NCI-H2227 treated with DMSO at 0.1 percent for 48 hours (cell line): ENCODE data around the gene MACROD2.
"Not testable (repeated sequence)": the region's sequence is repeated elsewhere in the genome, so short reads cannot be mapped to it uniquely, and the experiment has no call there.

Experiments
- DNase-seq: peaks from one replicate; lab custom pipeline; 2025; lab: John Stamatoyannopoulos, UW

MACROD2 gene

DNA sequence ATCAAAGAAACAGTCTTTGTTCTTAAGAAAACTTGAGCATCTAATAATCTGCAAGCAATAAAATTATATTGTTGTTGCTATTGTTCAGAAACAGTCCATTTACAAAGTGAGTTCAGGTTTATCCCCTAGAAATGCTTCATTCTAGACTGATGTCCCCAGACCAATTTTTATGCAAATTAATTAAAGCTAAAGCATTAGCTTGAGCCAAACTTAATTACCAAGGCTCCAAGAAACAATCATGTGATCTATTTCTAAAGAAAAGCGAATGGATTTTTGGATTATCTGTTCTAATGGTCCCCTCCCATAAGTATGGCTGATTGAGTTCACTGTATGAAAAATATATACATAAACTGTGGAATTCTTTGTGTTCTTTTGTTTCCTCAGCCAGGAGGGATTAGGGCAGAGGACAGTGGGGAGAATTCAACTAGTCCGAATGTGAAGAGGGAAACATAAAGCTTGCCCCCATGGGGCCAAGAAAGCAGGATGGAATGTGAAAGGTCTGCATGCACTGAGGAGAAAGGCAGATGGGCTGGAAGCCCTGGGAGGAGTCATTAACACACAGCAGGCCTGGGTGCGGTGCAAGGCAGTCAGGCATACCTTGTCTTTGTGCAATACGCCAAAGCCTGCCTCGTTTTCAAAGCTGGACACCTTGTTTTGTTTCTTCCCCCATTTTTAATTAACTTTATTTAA lies 1980.9 kb downstream of the MACROD2 start:
- DNase-seq = no peak

DNA sequence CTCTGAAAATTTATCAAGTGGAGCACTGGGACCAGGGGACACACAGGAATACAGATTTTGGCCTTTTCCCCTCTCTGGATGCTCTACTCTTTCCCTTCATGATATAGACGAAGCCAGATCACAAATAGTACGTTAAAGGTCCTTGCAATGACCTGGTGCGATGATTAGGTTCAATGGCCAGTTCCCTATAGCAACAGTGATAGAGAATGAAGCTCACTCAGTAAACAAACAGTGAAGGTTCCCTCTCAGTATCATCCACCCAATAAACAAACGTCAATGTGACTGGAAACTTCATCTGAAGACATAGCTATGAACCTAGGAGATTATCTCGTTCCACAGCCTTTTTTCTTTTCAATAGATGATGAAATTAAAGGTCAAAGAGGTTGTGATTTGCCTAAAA lies 1981.7 kb downstream of the MACROD2 start:
- DNase-seq = no peak

DNA sequence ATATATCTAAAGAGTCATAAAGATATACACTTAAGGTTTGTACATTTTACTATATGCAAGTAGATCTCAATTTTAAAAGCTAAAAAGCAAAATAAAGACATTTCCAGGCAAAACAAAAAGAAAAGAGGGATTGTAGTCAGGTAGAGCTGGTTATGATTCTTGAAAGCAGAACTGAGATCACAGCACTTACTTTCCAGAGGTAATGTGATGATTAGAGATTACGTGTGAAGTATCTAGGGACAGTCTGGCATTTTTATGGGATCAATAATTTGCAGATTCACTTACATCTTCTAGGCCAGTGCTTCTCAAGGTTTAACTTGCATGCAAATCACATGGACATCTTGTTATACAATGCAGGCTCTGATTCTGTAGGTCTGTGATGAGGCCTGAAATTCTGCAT lies 1982.4 kb downstream of the MACROD2 start:
- DNase-seq = no peak

DNA sequence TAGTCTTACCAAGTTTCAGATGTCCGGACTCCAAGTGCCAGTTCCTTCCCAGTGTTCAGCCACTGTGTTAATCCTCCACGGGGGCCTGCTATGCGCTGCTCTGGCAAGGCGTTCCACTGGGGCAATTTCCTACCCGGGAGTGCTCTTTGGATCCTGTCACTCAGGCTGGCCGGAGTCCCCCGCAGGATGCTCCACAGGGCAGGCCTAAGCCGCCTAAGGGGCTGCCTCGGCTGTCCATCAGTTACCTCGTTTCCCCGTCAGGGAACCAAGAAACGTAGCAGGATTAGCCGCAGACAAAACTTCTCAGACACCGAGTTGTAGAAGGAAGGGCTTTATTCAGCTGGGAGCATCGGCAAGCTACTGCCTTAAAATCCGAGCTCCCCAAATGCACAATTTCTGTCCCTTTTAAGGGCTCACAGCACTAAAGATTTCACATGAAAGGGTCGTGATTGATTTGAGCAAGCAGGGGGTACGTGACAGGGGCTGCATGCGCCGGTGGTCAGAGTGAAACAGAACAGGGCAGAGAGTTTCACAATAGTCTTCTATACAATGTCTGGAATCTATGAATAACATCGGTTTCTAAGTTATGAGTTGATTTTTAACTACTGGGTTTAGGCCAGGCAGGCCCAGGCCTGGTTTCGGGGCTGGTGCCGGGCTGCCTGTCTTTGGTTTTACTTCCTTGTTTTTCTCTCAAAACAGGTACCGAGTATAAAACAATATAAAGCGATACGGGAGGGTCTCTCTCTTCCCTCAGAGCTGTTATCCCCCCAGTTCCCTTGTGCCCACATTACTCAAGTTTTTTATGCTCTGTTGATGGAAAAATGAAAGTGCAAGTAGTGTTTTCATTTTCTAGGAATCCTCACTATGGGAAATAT lies 1990.4 kb downstream of the MACROD2 start:
- DNase-seq = not testable (repeated sequence)

DNA sequence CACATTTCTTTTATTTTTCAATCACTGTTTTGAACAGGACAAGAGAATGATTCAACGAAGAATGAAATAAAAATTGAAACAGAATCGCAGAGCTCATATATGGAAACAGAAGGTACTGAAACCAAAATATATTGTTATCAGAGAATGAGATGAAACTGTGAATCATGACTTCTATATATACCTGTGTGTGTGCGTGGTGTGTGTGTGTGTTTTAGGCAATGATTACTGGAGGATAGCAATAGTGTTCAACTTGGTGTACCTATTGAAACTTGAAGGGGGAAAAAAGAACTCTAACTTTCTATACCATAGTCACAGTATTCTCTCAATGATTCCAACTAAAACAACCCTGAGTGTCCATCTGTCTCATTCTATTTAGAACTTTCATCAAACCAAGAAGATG lies 1991.4 kb downstream of the MACROD2 start:
- DNase-seq = no peak

DNA sequence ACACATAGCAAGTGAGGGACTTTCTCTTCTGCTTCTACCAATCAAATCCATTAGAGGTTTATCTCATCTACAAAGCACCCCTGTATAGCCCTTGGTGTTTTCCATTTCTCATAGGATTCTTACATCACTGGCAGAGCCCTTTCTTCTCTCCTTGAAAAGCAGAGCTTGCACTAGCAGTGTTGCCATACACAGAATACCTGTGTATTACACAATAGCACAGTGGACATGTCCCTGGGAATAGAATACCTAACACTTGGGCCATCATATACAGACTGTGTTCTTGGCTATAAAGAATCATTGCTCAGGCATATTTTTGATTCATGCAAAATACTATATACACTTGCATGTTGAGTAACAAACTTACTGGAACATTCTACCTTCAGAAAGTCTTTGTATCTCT lies 1996.0 kb downstream of the MACROD2 start:
- DNase-seq = no peak

DNA sequence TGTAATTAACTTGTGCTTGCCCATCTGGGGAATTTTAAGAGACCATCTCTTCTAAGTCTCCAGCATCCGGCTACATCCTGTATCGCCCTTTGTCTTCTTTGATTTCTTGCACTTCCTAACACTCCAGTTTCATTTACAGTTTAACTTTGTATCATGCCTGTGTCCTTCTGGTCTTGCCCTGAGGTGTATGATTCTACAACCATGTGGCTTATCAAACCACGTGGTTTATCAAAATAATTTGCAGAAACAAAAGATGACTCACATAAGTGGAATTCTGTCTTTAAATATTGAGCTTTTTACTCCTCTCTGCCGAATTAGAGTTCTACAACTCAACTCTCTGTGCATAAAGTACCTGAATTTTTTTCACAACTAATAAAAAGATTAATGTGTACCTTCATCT lies 1997.2 kb downstream of the MACROD2 start:
- no peak for DNase-seq

DNA sequence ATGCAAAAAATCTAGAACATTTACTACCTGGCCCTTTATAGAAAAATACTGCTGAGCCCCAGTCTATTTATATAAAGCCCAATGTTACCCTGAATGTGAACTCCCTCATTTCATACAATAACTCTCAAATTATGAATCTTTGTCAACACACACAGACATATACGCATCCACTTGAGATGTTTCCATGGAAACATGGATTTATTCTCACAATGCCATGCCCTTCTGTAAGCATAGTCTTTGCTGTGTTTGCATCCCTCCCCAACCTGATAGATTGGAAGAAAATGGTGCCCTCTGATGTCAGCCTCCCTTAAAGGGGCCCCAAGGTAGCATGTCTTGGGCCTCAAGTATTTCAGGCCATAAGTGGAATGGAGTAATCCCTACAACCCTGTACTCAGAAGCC lies 2004.8 kb downstream of the MACROD2 start:
- no peak for DNase-seq

DNA sequence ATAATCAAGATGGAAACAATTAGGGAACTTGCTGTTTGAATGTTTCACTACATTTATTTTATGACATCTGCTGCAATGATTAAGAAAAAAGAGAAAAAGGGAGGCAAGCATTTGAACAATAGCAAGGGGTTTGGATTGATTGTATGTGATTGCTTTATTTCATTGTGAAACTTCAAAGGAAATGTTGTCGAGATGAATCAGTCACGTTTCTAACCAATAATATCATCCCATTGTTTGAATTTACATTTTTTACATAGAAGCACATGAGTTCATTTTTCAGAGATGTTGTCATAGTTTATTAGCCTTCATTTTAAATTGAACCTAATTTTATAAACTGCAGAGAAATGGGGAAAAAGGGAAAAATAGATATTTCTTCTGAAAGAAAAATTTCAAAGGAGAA lies 2006.0 kb downstream of the MACROD2 start:
- no peak for DNase-seq

DNA sequence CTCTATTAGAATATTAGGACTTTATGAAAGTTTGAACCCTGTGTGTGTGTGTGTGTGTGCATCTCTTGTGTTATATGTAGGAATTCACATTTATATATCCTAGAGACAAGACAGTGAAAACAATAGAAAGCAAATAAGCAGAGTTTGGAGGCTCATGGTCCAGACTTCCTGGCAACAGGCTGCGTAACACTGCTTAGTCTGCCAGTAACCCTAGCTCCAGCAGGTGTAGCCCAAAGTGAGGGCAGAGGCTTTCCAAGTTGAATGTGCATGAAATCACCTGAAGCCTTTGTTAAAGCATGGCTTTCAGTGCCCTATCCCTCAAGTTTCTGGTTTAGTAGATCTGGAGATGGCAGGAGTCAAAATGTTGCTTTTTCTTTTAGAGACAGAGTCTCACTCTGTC lies 2008.0 kb downstream of the MACROD2 start:
- DNase-seq = no peak

DNA sequence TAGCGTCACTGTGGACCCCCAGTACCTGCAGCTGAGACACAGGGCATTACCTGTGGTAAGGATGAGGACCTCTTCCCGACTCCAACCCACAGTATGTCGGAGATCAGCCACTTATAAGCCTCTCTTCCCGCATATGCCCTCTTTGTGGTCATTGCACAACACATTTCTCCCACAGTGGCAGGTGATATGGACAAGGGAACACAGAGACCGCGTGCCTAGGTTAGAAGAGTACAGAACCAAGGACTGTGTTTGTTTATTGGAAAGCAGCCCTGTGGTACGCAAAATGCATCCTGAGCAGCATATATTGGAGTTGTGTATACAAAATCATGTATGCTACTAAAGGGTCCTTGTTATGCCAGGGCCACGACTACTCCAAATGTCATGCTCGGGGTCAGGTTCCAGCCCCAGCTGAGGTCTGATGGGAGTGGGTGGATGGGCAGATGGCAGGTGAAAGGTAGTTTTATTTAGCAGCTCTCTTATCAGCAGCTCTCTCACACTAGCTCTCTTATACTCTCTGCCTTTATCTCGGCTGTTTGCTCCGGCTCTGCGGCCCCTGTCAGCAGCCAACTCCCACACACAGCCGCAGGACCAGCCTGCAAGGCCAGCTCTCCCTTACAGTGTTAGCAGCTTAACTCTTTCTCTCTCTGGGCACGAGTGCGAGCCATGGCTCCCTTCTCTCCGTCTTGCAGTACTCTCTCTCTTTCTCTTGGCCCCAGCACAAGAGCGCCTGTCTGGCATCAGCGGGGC lies 2009.0 kb downstream of the MACROD2 start:
- no peak for DNase-seq

DNA sequence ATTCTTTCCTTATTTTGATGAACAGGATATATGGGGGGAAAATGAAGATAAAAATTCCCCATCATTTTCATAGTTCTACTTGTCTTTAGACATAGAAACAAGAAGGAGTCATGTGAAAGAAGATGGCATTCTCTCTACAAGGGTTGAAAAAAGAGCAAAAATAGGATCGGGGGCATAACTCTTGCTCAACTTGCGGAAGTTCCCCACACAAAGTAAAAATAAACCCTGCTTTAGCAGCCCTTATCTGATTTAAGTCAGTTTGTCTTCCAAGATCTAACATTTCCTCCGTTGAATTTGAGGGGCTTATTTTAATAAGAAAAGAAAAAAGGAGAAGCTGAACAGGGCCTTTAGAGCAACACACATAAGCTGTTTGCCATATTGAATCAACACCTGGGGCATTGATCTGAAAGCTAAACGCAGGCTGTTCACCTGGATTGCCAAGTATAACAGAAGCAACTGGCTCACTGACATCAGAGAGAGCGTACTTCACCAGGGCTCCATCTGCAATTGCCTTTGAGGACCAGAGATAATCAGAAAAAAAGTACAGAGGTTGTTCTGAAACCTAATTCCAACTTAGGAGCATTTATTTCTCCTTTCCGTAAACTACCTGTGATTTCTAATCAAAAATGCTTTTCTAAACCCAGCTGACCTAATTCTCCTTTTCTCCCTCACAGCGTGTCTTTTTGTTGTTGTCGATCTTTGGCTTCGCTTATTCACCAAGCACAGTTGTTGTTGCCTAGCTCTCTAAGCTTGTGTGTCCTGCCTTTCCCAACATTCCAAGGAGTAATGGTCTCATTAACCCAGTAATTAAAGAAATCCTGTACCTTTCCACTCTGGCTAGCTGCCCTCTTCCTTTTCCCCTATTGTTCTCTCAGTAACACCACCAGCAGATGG lies 2010.0 kb downstream of the MACROD2 start:
- no peak for DNase-seq

DNA sequence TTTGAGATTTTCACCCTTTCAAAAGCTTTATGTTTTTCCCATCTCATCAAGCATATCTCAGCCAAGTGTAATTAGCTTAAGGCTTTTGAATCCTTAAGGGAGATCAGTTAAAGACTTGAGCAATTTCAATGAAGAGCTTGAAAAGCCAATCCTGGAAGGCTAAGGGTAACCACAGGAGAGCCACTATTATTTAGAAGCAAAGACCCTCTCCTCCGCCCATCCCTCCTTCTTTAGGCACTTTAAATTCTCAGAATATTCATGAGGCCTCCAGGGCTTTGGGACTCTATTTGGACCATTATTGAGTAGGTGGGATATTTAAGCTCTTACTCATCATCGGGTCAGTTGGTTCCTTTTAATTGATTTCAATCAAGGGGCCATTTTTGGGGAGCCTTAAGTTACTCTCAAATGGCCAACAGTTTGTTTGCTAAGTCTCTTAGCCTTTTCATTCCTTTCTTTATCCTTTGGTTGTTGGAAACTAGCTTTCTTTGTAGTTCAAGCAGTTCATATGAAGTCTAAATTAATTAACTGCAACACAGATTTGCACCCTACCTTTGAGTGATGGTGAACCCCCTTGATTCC lies 2010.7 kb downstream of the MACROD2 start:
- DNase-seq = no peak

DNA sequence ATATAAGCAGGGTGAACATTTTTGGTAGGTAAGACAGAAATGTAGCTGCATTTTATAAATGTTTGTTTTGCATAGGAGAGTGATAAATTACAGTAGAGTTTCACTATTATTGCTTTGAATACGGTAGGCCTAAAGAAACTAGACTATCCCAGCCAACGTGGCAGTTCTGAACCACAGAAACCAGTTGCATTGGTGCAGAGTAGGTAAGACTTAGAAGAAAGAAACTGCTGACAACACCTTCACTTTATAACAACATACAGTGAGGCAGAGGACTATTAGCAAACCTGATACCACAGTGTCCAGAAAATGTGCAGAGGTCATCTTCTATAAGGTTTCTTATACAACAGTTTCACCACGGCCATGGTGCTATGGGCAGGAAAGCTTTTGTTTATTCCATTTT lies 2011.8 kb downstream of the MACROD2 start:
- DNase-seq = no peak

DNA sequence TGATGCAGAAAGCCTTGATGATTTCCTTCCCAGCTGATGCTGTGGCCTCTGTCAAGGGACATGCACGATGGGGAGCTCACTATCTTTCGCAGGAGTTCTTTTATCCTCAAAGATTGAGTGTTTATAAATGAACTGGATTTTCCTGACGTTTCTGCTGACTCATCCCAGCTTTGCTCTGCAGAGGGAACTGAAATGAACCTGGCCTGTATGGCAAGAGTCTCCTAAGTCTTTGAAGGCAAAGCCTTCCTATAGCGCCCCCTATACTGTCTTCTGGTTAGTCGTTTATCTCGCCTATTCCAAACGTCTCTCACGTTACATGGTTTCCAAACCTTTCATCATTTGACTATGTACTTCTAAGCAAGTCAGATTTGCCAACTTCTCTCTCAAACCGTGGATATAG lies 2012.6 kb downstream of the MACROD2 start:
- DNase-seq = no peak

DNA sequence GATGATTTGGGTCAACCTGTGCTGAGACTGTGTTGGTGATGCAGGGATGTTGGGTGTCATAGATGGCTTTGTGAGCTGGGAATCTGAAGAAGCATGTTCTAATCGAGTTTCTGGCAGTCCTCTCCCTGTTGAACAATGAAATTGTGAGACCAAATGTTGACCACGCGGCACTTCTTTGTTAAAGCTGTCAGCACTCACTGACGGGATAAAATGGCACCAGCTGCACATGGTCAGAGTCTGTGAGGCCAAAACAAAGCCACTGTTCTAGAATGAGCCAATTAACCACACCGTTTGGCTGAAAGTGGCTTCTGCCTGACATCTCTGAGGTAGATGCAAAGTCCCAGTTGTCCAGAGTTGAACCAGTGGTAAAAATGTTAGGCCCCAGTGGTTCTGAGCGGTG lies 2015.7 kb downstream of the MACROD2 start:
- DNase-seq = no peak

DNA sequence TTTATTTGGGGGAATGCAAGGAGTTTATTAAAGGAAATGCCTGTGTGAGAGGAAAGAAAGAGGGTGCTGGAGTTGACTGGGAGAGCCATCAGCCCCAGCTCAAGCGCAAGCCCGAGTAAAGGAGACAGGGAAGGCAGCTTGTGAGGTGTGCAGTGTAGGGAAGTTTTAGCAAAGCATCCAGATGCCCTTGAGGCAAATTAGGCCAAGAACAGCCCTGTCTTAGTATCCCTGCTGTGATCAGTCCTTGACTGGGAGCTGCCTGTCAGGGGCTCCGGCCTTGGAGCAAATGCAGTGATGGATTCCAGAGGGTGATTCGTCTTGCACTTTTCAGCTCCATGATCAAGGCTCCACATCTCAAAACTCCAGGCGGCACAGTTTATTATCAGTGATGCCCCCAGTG lies 2016.2 kb downstream of the MACROD2 start:
- no peak for DNase-seq

DNA sequence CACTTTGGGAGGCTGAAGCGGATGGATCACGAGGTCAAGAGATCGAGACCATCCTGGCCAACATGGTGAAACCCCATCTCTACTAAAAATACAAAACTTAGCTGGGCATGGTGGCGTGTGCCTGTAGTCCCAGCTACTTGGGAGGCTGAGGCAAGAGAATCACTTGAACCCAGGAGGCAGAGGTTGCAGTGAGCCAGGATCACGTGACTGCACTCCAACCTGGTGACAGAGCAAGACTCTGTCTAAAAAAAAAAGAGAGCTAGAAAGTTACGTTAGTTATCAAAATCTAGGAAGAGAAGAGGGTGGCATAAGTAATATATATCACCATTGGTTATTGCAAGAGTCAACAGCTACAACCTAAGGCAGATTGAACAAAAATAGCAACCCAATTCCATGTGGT lies 2017.6 kb downstream of the MACROD2 start:
- DNase-seq = not testable (repeated sequence)

DNA sequence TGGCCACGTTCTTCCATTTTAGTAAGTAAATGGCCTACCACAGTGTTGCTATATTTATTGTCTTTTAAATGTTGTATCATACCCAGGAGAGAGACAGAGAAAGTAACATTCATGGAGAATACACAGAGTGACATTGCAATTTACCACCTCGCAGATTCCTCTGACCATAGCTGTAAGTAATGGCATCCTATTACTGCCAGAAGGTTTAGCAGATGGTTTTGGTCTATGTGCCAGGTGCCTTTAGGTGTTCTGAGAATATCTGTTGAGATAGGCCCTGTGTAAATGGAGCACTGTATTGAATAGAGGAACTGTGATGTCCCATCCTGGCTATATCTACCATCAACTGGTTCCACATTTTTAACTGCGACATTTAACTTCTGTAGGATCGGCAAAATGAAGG lies 2018.3 kb downstream of the MACROD2 start:
- DNase-seq = no peak

DNA sequence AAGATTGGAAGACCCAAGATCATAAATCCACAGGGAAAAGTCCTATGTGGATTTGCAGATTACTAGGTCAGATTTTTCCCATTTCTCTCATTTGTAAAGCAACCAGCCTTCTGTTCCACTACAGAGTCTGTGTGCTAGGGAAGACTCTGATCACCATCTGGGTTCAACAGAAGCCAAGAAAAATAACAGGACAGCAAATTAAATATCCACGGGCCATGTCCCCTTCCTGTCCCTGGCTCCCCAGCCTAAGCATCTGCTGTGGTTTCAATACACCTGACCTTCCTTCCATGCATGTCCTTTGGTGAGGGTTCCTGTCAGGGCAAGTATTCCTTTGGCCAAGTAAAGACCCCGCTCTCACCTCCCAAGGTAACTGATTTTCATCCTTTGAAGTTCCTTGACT lies 2019.1 kb downstream of the MACROD2 start:
- no peak for DNase-seq

DNA sequence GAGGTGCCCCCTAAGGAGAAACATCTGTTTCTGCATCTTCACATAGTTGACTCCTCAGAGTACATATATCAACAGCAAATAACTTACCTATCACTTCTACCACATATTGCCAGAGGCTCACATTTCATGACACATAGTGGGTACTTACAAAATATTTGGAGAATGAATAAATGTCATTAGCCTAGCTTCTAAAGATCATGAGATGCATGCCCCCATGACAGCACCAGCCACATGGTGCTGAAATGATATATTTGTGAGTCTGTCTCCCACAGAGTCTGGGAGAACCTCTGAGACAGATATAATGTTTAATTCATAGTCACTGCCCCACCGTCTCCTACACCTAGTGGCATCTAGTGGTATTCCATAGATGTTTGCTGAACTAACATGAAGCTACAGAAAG lies 2022.3 kb downstream of the MACROD2 start:
- DNase-seq = no peak
